H1 (cell line): ENCODE measurements around the gene COTL1. TPM values are rescaled to one million over a fixed set of nuclear protein-coding genes. Genes with fewer than 3 reads are reported as not detected.

Source experiments
- KDM5A ChIP-seq: fragments of 200-600 bp; IDR thresholded peaks from 2 replicates; pipeline ENCODE4 v1.7.1; 2012; ENCODE audit warnings: mild to moderate bottlenecking, low read length, inconsistent platforms, mixed read lengths
- polyA plus RNA-seq, 7 experiments: library from polyadenylated mRNA; depleted of rRNA in 3 of 7; stranded (reverse) in 5 of 7; unstranded in 2 of 7; fragments of >200 nt in 5 of 7; fragments of 200-250 nt in 2 of 7; gene quantifications; 1 replicate in 5 of 7; 2 replicates in 1 of 7; 4 replicates in 1 of 7; pipeline versions ENCODE4 v1.2.1 to v1.2.3, GENCODE V29; 2011 to 2013; ENCODE audit warnings: missing spikeins in 2 of 7, mixed read lengths in 2 of 7
- total RNA-seq: library from RNA; stranded (reverse); fragmentation: NEBNext Ultra II Directional; extraction: Animal tissue kit (Norgen Biotek cat#: 25700); gene quantifications from 2 replicates; pipeline ENCODE4 v1.2.1, GENCODE V29; 2021

Gene COTL1
- total and polyA plus RNA-seq, 2 of the 8 experiments (the other 6 are each of a cell fraction or from before 2014, with no cell fraction given): 59.2 to 183 TPM

DNA sequence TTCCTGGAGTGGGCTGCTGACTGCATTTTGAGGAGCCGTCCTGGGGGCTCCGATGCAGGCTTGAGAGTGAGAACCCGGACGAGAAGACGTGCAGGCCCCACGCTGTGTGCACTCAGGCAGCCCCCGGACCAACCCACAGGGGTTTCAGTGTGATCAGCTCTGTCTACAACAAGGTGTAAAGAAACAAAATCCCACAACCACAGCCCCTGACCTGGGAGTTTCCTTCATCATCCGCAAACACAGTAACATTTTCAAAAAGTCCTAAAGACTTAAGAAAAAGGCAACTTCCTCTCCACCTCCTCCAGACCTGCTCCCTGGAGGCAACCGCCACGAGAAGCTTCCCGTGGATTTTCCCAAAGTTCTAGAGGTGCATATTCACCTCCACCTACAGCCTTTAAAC is 98.0 kb downstream of the COTL1 start (continued):
- TF ChIP-seq KDM5A: no peak
